RPMI8226 (cell line): ENCODE measurements around the gene FCHO2.

Experiments
- DNase-seq: peaks from one replicate; pipeline ENCODE4 v3.0.0-alpha.2; 2015

The FCHO2 gene

DNA sequence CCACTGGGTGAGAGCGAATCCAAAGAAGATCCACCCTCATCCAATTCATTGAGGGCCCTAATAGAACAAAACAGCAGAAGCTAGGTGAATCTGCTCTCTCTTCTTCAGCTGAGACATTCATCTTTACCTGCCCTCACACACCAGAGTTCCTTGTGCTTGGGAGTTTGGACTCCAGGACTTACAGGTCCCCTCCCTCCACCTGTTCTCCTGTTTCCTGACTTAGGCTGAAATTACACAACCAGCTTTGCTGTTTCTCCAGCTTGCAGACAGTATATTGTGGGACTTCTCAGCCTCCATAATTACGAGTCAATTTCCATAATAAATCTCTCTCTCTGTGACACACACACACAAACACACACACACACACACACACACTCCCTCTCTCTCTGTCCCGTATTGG lies 183.6 kb downstream of the FCHO2 start:
- DNase-seq: no peak
